IPS-18a (cell line): ENCODE data around the gene SGCE.

Experiments
- H3K27ac ChIP-seq: one replicate; pipeline ENCODE4 v1.5.1; 2013; ENCODE audit warnings: low read length
- H3K27me3 ChIP-seq: one replicate; pipeline ENCODE4 v1.6.1; 2013; ENCODE audit warnings: mild to moderate bottlenecking, low read length; ENCODE audit not compliant: control insufficient read depth, insufficient read depth
- H3K36me3 ChIP-seq: one replicate; pipeline ENCODE4 v1.6.1; 2013; ENCODE audit warnings: low read depth, low read length; ENCODE audit not compliant: control insufficient read depth
- H3K4me1 ChIP-seq: one replicate; pipeline ENCODE4 v1.6.1; 2013; ENCODE audit warnings: low read depth, low read length; ENCODE audit not compliant: control insufficient read depth
- H3K4me3 ChIP-seq: one replicate; pipeline ENCODE4 v1.5.1; 2013; ENCODE audit warnings: low read length
- H3K9ac ChIP-seq: one replicate; pipeline ENCODE4 v1.6.1; 2013; ENCODE audit warnings: mild to moderate bottlenecking, low read length, moderate library complexity
- H3K9me3 ChIP-seq: one replicate; pipeline ENCODE4 v1.6.1; 2013; ENCODE audit warnings: low read depth, low read length; ENCODE audit not compliant: control insufficient read depth

SGCE gene

GRCh38 chr7:94559972-94560371, 96.0 kb downstream of the SGCE start:
- Histone ChIP-seq H3K27me3 (no peaks in the 10 kb centered on the region), H3K36me3 (peaks cover 10% of the 10 kb centered on the region), H3K4me3 (no peak overlapping the region), H3K9ac (no peak overlapping the region), H3K27ac (no peak overlapping the region), H3K4me1 (no peaks in the 10 kb centered on the region), H3K9me3 (no peaks in the 10 kb centered on the region)

GRCh38 chr7:94557215-94557614, 98.7 kb downstream of the SGCE start:
- Histone ChIP-seq H3K27me3 (no peaks in the 10 kb centered on the region), H3K9me3 (no peaks in the 10 kb centered on the region), H3K9ac (no peak overlapping the region), H3K36me3 (peaks cover 14% of the 10 kb centered on the region), H3K4me3 (no peak overlapping the region), H3K4me1 (no peaks in the 10 kb centered on the region), H3K27ac (no peak overlapping the region)

GRCh38 chr7:94556028-94556427, 99.9 kb downstream of the SGCE start:
- Histone ChIP-seq H3K36me3 (peaks cover 14% of the 10 kb centered on the region), H3K9me3 (no peaks in the 10 kb centered on the region), H3K27me3 (no peaks in the 10 kb centered on the region), H3K9ac (no peak overlapping the region), H3K4me3 (no peak overlapping the region), H3K27ac (no peak overlapping the region), H3K4me1 (no peaks in the 10 kb centered on the region)

- Histone ChIP-seq H3K4me1 (no peaks in the 10 kb centered on the region), H3K27ac (no peak overlapping the region)
Observed at GRCh38 chr7:94547126-94547525, 108.8 kb downstream of the SGCE start.

GRCh38 chr7:94540428-94540827, 115.5 kb downstream of the SGCE start:
- Histone ChIP-seq H3K27me3 (no peaks in the 10 kb centered on the region), H3K9ac (no peak overlapping the region)

More at GRCh38 chr7:94547126-94547525, 108.8 kb downstream of the SGCE start:
- Histone ChIP-seq H3K27me3 (no peaks in the 10 kb centered on the region), H3K4me3 (no peak overlapping the region), H3K36me3 (peaks cover 6% of the 10 kb centered on the region), H3K9me3 (no peaks in the 10 kb centered on the region), H3K9ac (no peak overlapping the region)

More at GRCh38 chr7:94540428-94540827, 115.5 kb downstream of the SGCE start:
- Histone ChIP-seq H3K4me3 (no peak overlapping the region), H3K27ac (no peak overlapping the region), H3K9me3 (no peaks in the 10 kb centered on the region), H3K4me1 (no peaks in the 10 kb centered on the region), H3K36me3 (peaks cover 29% of the 10 kb centered on the region)
